ENCODE measurements around the gene CALHM2.

The CALHM2 gene

GRCh38 chr10:103475437-103475836 is 23.3 kb upstream of the CALHM2 start:
- no peak for DNase-seq

- no peak for DNase-seq
Observed at GRCh38 chr10:103474077-103474476, 21.9 kb upstream of the CALHM2 start.

GRCh38 chr10:103473261-103473671 is 21.1 kb upstream of the CALHM2 start:
- no peak for DNase-seq

- DNase-seq = no peak
Observed at GRCh38 chr10:103472005-103472404, 19.8 kb upstream of the CALHM2 start.

GRCh38 chr10:103470761-103471653 is 18.8 kb upstream of the CALHM2 start:
- DNase-seq = peak; percentile 74

GRCh38 chr10:103469201-103469600 is 17.0 kb upstream of the CALHM2 start:
- DNase-seq = no peak

GRCh38 chr10:103467406-103467805 is 15.2 kb upstream of the CALHM2 start:
- DNase-seq = no peak

- no peak for DNase-seq
Observed at GRCh38 chr10:103466734-103467133, 14.6 kb upstream of the CALHM2 start.

GRCh38 chr10:103465411-103466179 is 13.4 kb upstream of the CALHM2 start:
- no peak for DNase-seq

- no peak for DNase-seq
Observed at GRCh38 chr10:103463499-103463898, 11.3 kb upstream of the CALHM2 start.

- no peak for DNase-seq
Observed at GRCh38 chr10:103459615-103460014, 7.4 kb upstream of the CALHM2 start.

GRCh38 chr10:103458720-103459119 is 6.5 kb upstream of the CALHM2 start, which contains the start of gene CALHM1:
TSS of gene CALHM1 (minus strand) at chr10:103458900. CDS start at chr10:103458751, 149 bp downstream.
- DNase-seq = no peak

GRCh38 chr10:103457896-103458583 is 5.9 kb upstream of the CALHM2 start:
- no peak for DNase-seq

- no peak for DNase-seq
Observed at GRCh38 chr10:103457176-103457712, 5.1 kb upstream of the CALHM2 start.

GRCh38 chr10:103456074-103456660 is 4.0 kb upstream of the CALHM2 start:
- no peak for DNase-seq

GRCh38 chr10:103455235-103455634 is 3.1 kb upstream of the CALHM2 start:
- no peak for DNase-seq

- no peak for DNase-seq
Observed at GRCh38 chr10:103454026-103454425, 1.9 kb upstream of the CALHM2 start.

GRCh38 chr10:103452506-103453230 is 498 bp upstream of the CALHM2 start:
- DNase-seq = no peak

GRCh38 chr10:103451091-103451813 is 918 bp downstream of the CALHM2 start:
- DNase-seq = peak; percentile 60

GRCh38 chr10:103450201-103450695 is 1.9 kb downstream of the CALHM2 start:
- no peak for DNase-seq
